Mucosa of descending colon (tissue), 3 donors: ENCODE measurements around the gene EPOP. TPM values are rescaled to one million over a fixed set of nuclear protein-coding genes. Genes with fewer than 3 reads are reported as not detected.

Experiments used
- ATAC-seq: fragments of 200-7000 bp; cut with Tn5 transposase; one replicate; pipeline ENCODE4 v1.9.1; 2020; ENCODE audit warnings: mild to moderate bottlenecking, moderate library complexity
- DNase-seq, 3 donors: peaks; one replicate each; pipeline ENCODE4 v3.0.0-alpha.2; 2020
- H3K36me3 ChIP-seq: fragments of 200-600 bp; one replicate; pipeline ENCODE4 v1.8.0; 2021; ENCODE audit warnings: low read depth, mild to moderate bottlenecking
- H3K4me1 ChIP-seq: fragments of 200-600 bp; one replicate; pipeline ENCODE4 v1.8.0; 2021; ENCODE audit warnings: low read depth, mild to moderate bottlenecking
- H3K4me3 ChIP-seq: fragments of 200-600 bp; one replicate; pipeline ENCODE4 v1.8.0; 2021; ENCODE audit warnings: mild to moderate bottlenecking
- H3K9me3 ChIP-seq: fragments of 200-600 bp; one replicate; pipeline ENCODE4 v1.8.0; 2021; ENCODE audit warnings: mild to moderate bottlenecking
- intact Hi-C, 2 donors: fragments of 100-400 bp; cut with DNase I in 1 of 2; cut with micrococcal nuclease in 1 of 2; formaldehyde crosslinking; loops; one replicate each; pipeline versions ENCODE4 v1.11.0 to v1.11.1; 2022; cut with DNase I, micrococcal nuclease
- long read RNA-seq, 2 donors: library from polyadenylated mRNA; unstranded; transcript quantifications; one replicate each; pipeline ENCODE4 v2.0.0, GENCODE V29; 2019 to 2021
- total RNA-seq, 3 donors: library from RNA; stranded (reverse); fragmentation: NEBNext Ultra II Directional in 2 of 3; extraction: Animal tissue kit (Norgen Biotek cat#: 25700) in 2 of 3; gene quantifications; one replicate each; pipeline versions ENCODE4 v1.2.1 to v1.2.4, GENCODE V29; 2021 to 2023
- TF ChIP-seq, protein P1 (sequence below): fragments of 200-600 bp; IDR thresholded peaks from one replicate; pipeline ENCODE4 v1.8.0; 2022; ENCODE audit warnings: antibody characterized with exemption, mild to moderate bottlenecking
- donor health status: DM: no; HTN: no; CAD: no; lungs with moderate emphysema.
- donor health status: DM: no; HTN: no; CAD: no.
- donor health status: DM: no; HTN: yes; CAD: no.

EPOP gene
- total RNA-seq = 1 to 10 TPM in 1 of 3 donors, under 1 TPM in 1, not detected in 1; 0.75 to 1.1 TPM
- long read RNA-seq, donor 1, partial matches to known transcripts = 0 of 2 reads
- long read RNA-seq, donor 1, other reads (novel, unspliced or antisense) = 0 of 2 reads
- long read RNA-seq, donor 2 = 0 reads

- peak; percentile 82 to 90 (median 87) for DNase-seq
- H3K9me3 ChIP-seq = no peaks in the 10 kb centered on the region
- peak; percentile 91 for ATAC-seq
- intact Hi-C loops = loop anchor here (5.0 to 10.0 kb wide), 2 partner anchors 60 to 62 kb away; partner anchors contain the start of gene CISD3 (in 1 of the 2)
- TF ChIP-seq, protein P1, sequence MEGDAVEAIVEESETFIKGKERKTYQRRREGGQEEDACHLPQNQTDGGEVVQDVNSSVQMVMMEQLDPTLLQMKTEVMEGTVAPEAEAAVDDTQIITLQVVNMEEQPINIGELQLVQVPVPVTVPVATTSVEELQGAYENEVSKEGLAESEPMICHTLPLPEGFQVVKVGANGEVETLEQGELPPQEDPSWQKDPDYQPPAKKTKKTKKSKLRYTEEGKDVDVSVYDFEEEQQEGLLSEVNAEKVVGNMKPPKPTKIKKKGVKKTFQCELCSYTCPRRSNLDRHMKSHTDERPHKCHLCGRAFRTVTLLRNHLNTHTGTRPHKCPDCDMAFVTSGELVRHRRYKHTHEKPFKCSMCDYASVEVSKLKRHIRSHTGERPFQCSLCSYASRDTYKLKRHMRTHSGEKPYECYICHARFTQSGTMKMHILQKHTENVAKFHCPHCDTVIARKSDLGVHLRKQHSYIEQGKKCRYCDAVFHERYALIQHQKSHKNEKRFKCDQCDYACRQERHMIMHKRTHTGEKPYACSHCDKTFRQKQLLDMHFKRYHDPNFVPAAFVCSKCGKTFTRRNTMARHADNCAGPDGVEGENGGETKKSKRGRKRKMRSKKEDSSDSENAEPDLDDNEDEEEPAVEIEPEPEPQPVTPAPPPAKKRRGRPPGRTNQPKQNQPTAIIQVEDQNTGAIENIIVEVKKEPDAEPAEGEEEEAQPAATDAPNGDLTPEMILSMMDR = no peak
- H3K36me3 ChIP-seq = no peaks in the 10 kb centered on the region
- peak within 1 kb of the TSS; percentile 6 for H3K4me3 ChIP-seq
- H3K4me1 ChIP-seq = peaks cover 20% of the 10 kb centered on the region
Measured at GRCh38 chr17:38674749-38675615, at the start of gene EPOP. Gene EPOP, minus strand, starts transcription at chr17:38674957. Its CDS starts 462 bp downstream, at chr17:38674495.

GRCh38 chr17:38721802-38722201 lies 47.0 kb upstream of the EPOP start:
- Histone ChIP-seq H3K4me3 (no peak overlapping the region), H3K36me3 (no peaks in the 10 kb centered on the region), H3K9me3 (no peaks in the 10 kb centered on the region), H3K4me1 (peaks cover 17% of the 10 kb centered on the region)
- ATAC-seq (no peak), DNase-seq (no peak)
- TF ChIP-seq, protein P1 = no peak
- intact Hi-C loops = no loop called here

DNA sequence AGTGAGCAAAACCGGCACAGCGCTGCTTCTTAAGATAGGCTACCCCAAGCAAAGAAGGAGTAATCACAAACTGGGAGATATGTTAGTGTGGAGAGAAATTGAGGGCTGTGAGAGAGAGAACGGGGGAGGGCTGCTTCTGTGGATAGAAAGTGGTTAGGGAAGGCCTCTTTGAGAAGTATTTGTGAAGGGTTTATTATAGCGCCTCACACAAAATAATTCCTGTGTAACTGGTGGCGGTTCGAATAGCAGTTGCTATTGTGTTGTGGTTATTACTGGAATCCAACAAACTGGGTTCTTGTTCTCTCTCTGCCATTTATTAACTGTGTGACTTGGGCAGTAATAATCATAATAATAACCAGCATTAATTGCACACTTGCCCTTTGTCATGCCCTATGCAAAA lies 46.2 kb upstream of the EPOP start:
- Histone ChIP-seq H3K4me3 (no peak overlapping the region), H3K9me3 (no peaks in the 10 kb centered on the region), H3K4me1 (peaks cover 16% of the 10 kb centered on the region), H3K36me3 (no peaks in the 10 kb centered on the region)
- no peak for DNase-seq
- TF ChIP-seq, protein P1 = no peak
- no peak for ATAC-seq
- intact Hi-C loops = no loop called here

GRCh38 chr17:38719943-38720641 lies 45.3 kb upstream of the EPOP start:
- no peak overlapping the region for H3K4me3 ChIP-seq
- H3K9me3 ChIP-seq = no peaks in the 10 kb centered on the region
- TF ChIP-seq, protein P1 = no peak
- intact Hi-C loops = no loop called here
- H3K4me1 ChIP-seq = peaks cover 8% of the 10 kb centered on the region
- no peaks in the 10 kb centered on the region for H3K36me3 ChIP-seq
- no peak for ATAC-seq
- peak in 2 of 3 donors; percentile 21 to 55 for DNase-seq

- Histone ChIP-seq H3K9me3 (no peaks in the 10 kb centered on the region), H3K36me3 (no peaks in the 10 kb centered on the region)
Measured at GRCh38 chr17:38719289-38719942, 44.7 kb upstream of the EPOP start.

More at GRCh38 chr17:38719289-38719942, 44.7 kb upstream of the EPOP start:
- Histone ChIP-seq H3K4me1 (peaks cover 3% of the 10 kb centered on the region), H3K4me3 (no peak overlapping the region)
- intact Hi-C loops = no loop called here
- ATAC-seq (no peak), DNase-seq (no peak)
- TF ChIP-seq, protein P1 = no peak
